Endodermal cell (in vitro differentiated cells): ENCODE results near the gene RHPN2. TPM values are rescaled to one million over a fixed set of nuclear protein-coding genes. Genes with fewer than 3 reads are reported as not detected.

Experiments used
- DNase-seq: peaks from one replicate; pipeline ENCODE4 v3.0.0-alpha.2; 2017
- H3K27ac ChIP-seq: 2 replicates; pipeline ENCODE4 v1.5.1; 2013; ENCODE audit warnings: mild to moderate bottlenecking, low read depth, low read length, moderate library complexity
- H3K27me3 ChIP-seq: 2 replicates; pipeline ENCODE4 v1.6.1; 2013; ENCODE audit warnings: mild to moderate bottlenecking, low read length, moderate library complexity; ENCODE audit not compliant: insufficient read depth, control insufficient read depth, poor library complexity, severe bottlenecking
- H3K36me3 ChIP-seq: 2 replicates; pipeline ENCODE4 v1.7.0; 2013; ENCODE audit warnings: mild to moderate bottlenecking, low read length, moderate library complexity; ENCODE audit not compliant: control insufficient read depth, insufficient read depth
- H3K4me1 ChIP-seq: one replicate; pipeline ENCODE4 v1.7.0; 2013; ENCODE audit warnings: low read length; ENCODE audit not compliant: control insufficient read depth, insufficient read depth
- H3K4me3 ChIP-seq: 2 replicates; pipeline ENCODE4 v1.5.1; 2013; ENCODE audit warnings: mild to moderate bottlenecking, low read length, moderate library complexity
- H3K9ac ChIP-seq: 2 replicates; pipeline ENCODE4 v1.6.1; 2013; ENCODE audit warnings: mild to moderate bottlenecking, low read length, moderate library complexity; ENCODE audit not compliant: poor library complexity, severe bottlenecking; ENCODE audit errors: extremely low read depth
- H3K9me3 ChIP-seq: 2 replicates; pipeline ENCODE4 v1.6.1; 2013; ENCODE audit warnings: mild to moderate bottlenecking, low read length, moderate library complexity; ENCODE audit not compliant: control insufficient read depth
- H3K27ac Mint-ChIP-seq: 2 replicates; pipeline ENCODE4 v1.8.0; 2020; ENCODE audit warnings: mixed read lengths
- H3K27me3 Mint-ChIP-seq: 2 replicates; pipeline ENCODE4 v1.8.0; 2021; ENCODE audit warnings: mild to moderate bottlenecking, mixed read lengths; ENCODE audit not compliant: insufficient read depth
- H3K36me3 Mint-ChIP-seq: 2 replicates; pipeline ENCODE4 v1.8.0; 2020; ENCODE audit warnings: low read depth, mixed read lengths
- H3K4me1 Mint-ChIP-seq: 2 replicates; pipeline ENCODE4 v1.8.0; 2020; ENCODE audit warnings: mixed read lengths
- H3K4me3 Mint-ChIP-seq: 2 replicates; pipeline ENCODE4 v1.8.0; 2020; ENCODE audit warnings: mild to moderate bottlenecking, moderate library complexity, mixed read lengths
- H3K9me3 Mint-ChIP-seq: 2 replicates; pipeline ENCODE4 v1.8.0; 2020; ENCODE audit warnings: mild to moderate bottlenecking, mixed read lengths
- WGBS, 2 experiments: methylation state at CpG; one replicate each; pipeline versions ENCODE4 v1.1.5 to v1.1.7; 2013; ENCODE audit warnings: missing lambda C conversion rate in 2 of 2, mixed read lengths in 1 of 2; ENCODE audit not compliant: insufficient coverage in 1 of 2, insufficient read length in 1 of 2; 5-methylcytosine and 5-hydroxymethylcytosine counted together
- total RNA-seq, 2 donors: library from RNA; stranded (reverse); fragmentation: NEBNext Ultra II Directional in 1 of 2; extraction: Animal tissue kit (Norgen Biotek cat#: 25700) in 1 of 2; gene quantifications; 2 replicates in 1 of 2; 3 replicates in 1 of 2; pipeline ENCODE4 v1.2.1, GENCODE V29; 2021
- TF ChIP-seq, protein P1 (sequence below): fragments of 200-600 bp; sonication (generic); conservative IDR thresholded peaks from 2 replicates; pipeline ENCODE4 v1.5.0; 2021; ENCODE audit warnings: antibody characterized with exemption, mild to moderate bottlenecking

The RHPN2 gene
- total RNA-seq, 2 donors from 2014 or later: 52.0 to 53.2 TPM

DNA sequence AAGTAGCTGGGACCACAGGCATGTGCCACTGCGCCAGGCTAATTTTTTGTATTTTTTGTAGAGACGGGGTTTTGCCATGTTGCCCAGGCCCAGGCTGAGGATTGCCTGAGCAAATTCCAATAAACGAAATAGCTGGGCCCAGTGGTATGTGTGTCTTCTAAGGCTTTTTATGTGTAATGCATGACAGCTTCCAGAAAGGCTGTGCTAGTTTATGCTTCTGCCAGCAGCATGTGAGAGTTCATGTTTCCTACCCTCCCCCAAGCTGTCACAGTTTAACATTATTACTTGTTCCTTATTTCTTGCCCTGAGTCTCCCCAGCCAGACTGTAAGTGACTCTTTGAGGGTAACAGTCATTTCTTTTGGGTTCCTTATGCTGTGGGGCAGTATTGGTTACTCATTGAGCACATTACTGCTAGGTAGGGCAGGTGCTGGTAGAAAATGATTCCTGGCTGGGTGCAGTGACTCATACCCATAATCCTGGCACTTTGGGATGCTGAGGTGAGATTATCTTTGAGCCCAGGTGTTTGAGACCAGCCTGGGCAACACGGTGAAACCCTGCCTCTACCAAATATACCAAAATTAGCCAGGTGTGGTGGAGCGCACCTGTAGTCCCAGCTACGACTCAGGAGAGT lies 29.9 kb upstream of the RHPN2 start:
- TF ChIP-seq, protein P1, sequence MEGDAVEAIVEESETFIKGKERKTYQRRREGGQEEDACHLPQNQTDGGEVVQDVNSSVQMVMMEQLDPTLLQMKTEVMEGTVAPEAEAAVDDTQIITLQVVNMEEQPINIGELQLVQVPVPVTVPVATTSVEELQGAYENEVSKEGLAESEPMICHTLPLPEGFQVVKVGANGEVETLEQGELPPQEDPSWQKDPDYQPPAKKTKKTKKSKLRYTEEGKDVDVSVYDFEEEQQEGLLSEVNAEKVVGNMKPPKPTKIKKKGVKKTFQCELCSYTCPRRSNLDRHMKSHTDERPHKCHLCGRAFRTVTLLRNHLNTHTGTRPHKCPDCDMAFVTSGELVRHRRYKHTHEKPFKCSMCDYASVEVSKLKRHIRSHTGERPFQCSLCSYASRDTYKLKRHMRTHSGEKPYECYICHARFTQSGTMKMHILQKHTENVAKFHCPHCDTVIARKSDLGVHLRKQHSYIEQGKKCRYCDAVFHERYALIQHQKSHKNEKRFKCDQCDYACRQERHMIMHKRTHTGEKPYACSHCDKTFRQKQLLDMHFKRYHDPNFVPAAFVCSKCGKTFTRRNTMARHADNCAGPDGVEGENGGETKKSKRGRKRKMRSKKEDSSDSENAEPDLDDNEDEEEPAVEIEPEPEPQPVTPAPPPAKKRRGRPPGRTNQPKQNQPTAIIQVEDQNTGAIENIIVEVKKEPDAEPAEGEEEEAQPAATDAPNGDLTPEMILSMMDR: no peak
- DNase-seq: no peak
- WGBS, 2 experiments: 95 to 97% methylated on average over 4 to 6 of the region's 6 CpGs
- H3K27me3 Mint-ChIP-seq: no peaks in the 10 kb centered on the region
- H3K4me3 Mint-ChIP-seq: no peak overlapping the region
- Histone ChIP-seq H3K27me3 (no peaks in the 10 kb centered on the region), H3K27ac (no peak overlapping the region), H3K36me3 (peaks cover 67% of the 10 kb centered on the region), H3K4me1 (no peaks in the 10 kb centered on the region), H3K4me3 (no peak overlapping the region), H3K9ac (no peak overlapping the region), H3K9me3 (no peaks in the 10 kb centered on the region)
- H3K27ac Mint-ChIP-seq: no peak overlapping the region
- H3K9me3 Mint-ChIP-seq: no peaks in the 10 kb centered on the region
- H3K4me1 Mint-ChIP-seq: peaks cover 5% of the 10 kb centered on the region
- H3K36me3 Mint-ChIP-seq: peaks cover 74% of the 10 kb centered on the region

DNA sequence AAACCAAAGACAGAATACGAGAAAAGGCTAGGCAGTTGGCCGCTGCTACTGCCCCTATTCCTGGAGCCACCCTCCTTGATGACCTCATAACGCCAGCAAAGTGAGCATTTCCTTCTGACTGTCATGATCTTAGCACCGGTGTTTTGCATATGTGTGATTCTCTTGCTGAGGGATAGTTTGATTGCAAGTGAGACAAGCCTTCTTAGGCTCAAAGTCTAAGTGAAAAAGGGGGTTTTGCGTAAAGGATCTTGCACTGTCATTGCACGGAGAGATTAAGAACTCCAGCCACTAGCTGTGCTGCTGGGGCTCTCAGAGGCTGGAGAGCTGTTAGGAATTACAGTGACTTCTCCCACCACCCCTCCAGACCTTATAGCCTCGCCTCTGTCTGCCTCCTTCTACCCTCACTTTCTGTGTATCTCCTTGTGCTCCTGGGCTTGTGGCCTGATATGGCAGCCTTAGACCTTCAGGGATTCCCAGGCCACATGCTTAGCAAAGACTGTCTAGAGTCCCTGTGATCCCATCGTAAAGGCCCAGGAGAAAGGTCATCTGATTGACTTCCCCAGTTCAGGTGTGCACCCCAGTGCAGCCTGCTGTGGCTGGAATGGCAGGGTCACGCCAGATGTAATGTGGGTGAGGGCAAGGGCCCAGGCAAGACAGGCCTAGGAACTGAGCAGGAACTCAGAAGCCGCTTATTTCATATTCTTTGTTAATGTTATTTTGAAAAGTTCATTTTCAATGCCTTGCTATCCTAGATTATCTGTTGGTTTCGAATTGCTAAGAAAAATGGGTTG lies 28.9 kb upstream of the RHPN2 start:
- peaks cover 71% of the 10 kb centered on the region for H3K36me3 ChIP-seq

DNA sequence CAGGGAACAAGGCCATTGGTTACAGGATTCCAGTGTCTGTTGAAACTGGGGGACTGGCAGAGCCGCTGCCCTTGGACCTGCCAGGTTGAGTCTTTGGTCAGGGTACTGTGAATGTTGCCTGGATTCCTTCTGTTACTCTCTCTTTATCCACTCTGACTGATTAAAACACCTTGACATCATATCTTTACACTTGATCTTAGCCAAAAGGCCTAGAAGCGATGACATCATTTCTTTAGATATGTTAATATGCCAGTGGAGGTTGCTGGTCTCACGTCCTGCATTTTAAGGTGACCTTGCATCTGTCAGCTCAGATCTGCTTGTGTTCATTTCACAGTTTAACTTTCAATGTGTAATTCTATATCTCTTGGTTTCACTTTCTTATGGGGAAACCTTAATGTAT lies 25.5 kb upstream of the RHPN2 start:
- Histone ChIP-seq H3K9me3 (no peaks in the 10 kb centered on the region), H3K9ac (no peak overlapping the region), H3K36me3 (peaks cover 54% of the 10 kb centered on the region), H3K27ac (no peak overlapping the region), H3K27me3 (no peaks in the 10 kb centered on the region), H3K4me3 (no peak overlapping the region), H3K4me1 (peaks cover 4% of the 10 kb centered on the region)
- Mint-ChIP-seq H3K36me3 (peaks cover 51% of the 10 kb centered on the region), H3K4me3 (no peak overlapping the region), H3K9me3 (no peaks in the 10 kb centered on the region), H3K27me3 (no peaks in the 10 kb centered on the region), H3K4me1 (peaks cover 7% of the 10 kb centered on the region), H3K27ac (no peak overlapping the region)
- 80 to 88% methylated on average over 1 to 3 of the region's 3 CpGs for WGBS, 2 experiments
- DNase-seq: no peak
- TF ChIP-seq, protein P1: no peak

More for the DNA sequence above, 28.9 kb upstream of the RHPN2 start:
- Mint-ChIP-seq H3K4me1 (peaks cover 5% of the 10 kb centered on the region), H3K27me3 (no peaks in the 10 kb centered on the region), H3K4me3 (no peak overlapping the region), H3K9me3 (no peaks in the 10 kb centered on the region), H3K36me3 (peaks cover 77% of the 10 kb centered on the region), H3K27ac (peak overlapping the region; percentile 67)
- no peak overlapping the region for H3K27ac ChIP-seq
- H3K4me3 ChIP-seq: no peak overlapping the region
- H3K27me3 ChIP-seq: no peaks in the 10 kb centered on the region
- H3K9ac ChIP-seq: no peak overlapping the region
- H3K4me1 ChIP-seq: no peaks in the 10 kb centered on the region
- TF ChIP-seq, protein P1: no peak
- DNase-seq: no peak
- 92 to 98% methylated on average over 8 to 11 of the region's 11 CpGs for WGBS, 2 experiments
- no peaks in the 10 kb centered on the region for H3K9me3 ChIP-seq
